ENCODE results near the gene MAGI2.

- TF ChIP-seq, protein P1, sequence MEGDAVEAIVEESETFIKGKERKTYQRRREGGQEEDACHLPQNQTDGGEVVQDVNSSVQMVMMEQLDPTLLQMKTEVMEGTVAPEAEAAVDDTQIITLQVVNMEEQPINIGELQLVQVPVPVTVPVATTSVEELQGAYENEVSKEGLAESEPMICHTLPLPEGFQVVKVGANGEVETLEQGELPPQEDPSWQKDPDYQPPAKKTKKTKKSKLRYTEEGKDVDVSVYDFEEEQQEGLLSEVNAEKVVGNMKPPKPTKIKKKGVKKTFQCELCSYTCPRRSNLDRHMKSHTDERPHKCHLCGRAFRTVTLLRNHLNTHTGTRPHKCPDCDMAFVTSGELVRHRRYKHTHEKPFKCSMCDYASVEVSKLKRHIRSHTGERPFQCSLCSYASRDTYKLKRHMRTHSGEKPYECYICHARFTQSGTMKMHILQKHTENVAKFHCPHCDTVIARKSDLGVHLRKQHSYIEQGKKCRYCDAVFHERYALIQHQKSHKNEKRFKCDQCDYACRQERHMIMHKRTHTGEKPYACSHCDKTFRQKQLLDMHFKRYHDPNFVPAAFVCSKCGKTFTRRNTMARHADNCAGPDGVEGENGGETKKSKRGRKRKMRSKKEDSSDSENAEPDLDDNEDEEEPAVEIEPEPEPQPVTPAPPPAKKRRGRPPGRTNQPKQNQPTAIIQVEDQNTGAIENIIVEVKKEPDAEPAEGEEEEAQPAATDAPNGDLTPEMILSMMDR (IDR thresholded peaks at IDR 0.05; ENCODE audit: insufficient read depth, low read depth, low read length), result no peak
- TF ChIP-seq EZH2 (IDR thresholded peaks at IDR 0.05; ENCODE audit: insufficient read depth, low read length), result no peak
These were observed 1274.3 kb downstream of the MAGI2 start for GRCh38 chr7:78179211-78179610.

Measured in astrocyte (in vitro differentiated cells and primary cell).